CD14-positive monocyte (primary cell): ENCODE measurements around the gene KAZN. TPM values are rescaled to one million over a fixed set of nuclear protein-coding genes. Genes with fewer than 3 reads are reported as not detected.

Experiments used
- DNase-seq, 3 donors: peaks; one replicate each; pipeline ENCODE4 v3.0.0-alpha.2; 2011 to 2022
- H2AFZ ChIP-seq: 2 replicates; pipeline ENCODE4 v1.6.0; 2012; ENCODE audit warnings: mild to moderate bottlenecking, low read depth, low read length, inconsistent platforms; ENCODE audit not compliant: insufficient read depth, poor library complexity, severe bottlenecking
- H3K27ac ChIP-seq, 2 donors: 1 replicate in 1 of 2; 2 replicates in 1 of 2; pipeline ENCODE4 v1.5.1; 2012 to 2013; ENCODE audit warnings: low read length in 2 of 2, control low read depth in 1 of 2, inconsistent platforms in 1 of 2, low read depth in 1 of 2, mild to moderate bottlenecking in 1 of 2
- H3K27me3 ChIP-seq, 2 donors: one replicate each; pipeline versions ENCODE4 v1.6.0 to v1.6.1; 2011 to 2013; ENCODE audit warnings: low read length in 2 of 2; ENCODE audit not compliant: control insufficient read depth in 2 of 2, insufficient read depth in 2 of 2
- H3K36me3 ChIP-seq, 2 donors: replicated peaks in 1 of 2; 1 replicate in 1 of 2; 2 replicates in 1 of 2; pipeline versions ENCODE4 v1.5.1 to v1.6.1; 2012 to 2013; ENCODE audit warnings: low read length in 2 of 2, control low read depth in 1 of 2, inconsistent platforms in 1 of 2, mild to moderate bottlenecking in 1 of 2; ENCODE audit not compliant: insufficient read depth in 2 of 2, control insufficient read depth in 1 of 2
- H3K4me1 ChIP-seq, 2 donors: 1 replicate in 1 of 2; 2 replicates in 1 of 2; pipeline versions ENCODE4 v1.5.1 to v1.6.1; 2012 to 2013; ENCODE audit warnings: low read length in 2 of 2, control low read depth in 1 of 2, inconsistent platforms in 1 of 2, mild to moderate bottlenecking in 1 of 2, moderate library complexity in 1 of 2; ENCODE audit not compliant: insufficient read depth in 2 of 2, control insufficient read depth in 1 of 2
- H3K4me2 ChIP-seq: replicated peaks from 2 replicates; pipeline ENCODE3; 2012; ENCODE audit warnings: low read length, moderate library complexity, mild to moderate bottlenecking; ENCODE audit not compliant: poor library complexity, severe bottlenecking; ENCODE audit errors: extremely low read depth
- H3K4me3 ChIP-seq, 3 experiments: fragments of 200-600 bp in 1 of 3; sonication (generic) in 1 of 3; replicated peaks in 1 of 3; 1 replicate in 2 of 3; 2 replicates in 1 of 3; pipeline ENCODE4 v1.5.1; 2011 to 2013; ENCODE audit warnings: low read length in 3 of 3, mild to moderate bottlenecking in 3 of 3, control low read depth in 2 of 3, low read depth in 2 of 3, inconsistent platforms in 1 of 3, moderate library complexity in 1 of 3
- H3K79me2 ChIP-seq: 2 replicates; pipeline ENCODE4 v1.6.0; 2012; ENCODE audit warnings: mild to moderate bottlenecking, control low read depth, inconsistent platforms, low read length, moderate library complexity; ENCODE audit not compliant: insufficient read depth
- H3K9ac ChIP-seq: 2 replicates; pipeline ENCODE4 v1.6.0; 2017; ENCODE audit warnings: low read length, mild to moderate bottlenecking; ENCODE audit not compliant: insufficient read depth, poor library complexity, severe bottlenecking
- H3K9me3 ChIP-seq, 2 donors: replicated peaks in 1 of 2; 1 replicate in 1 of 2; 2 replicates in 1 of 2; pipeline versions ENCODE4 v1.5.1 to v1.6.1; 2012 to 2013; ENCODE audit warnings: low read length in 2 of 2, control low read depth in 1 of 2; ENCODE audit not compliant: control insufficient read depth in 1 of 2, insufficient read depth in 1 of 2
- H4K20me1 ChIP-seq: 2 replicates; pipeline ENCODE4 v1.6.0; 2012; ENCODE audit warnings: mild to moderate bottlenecking, low read length, control low read depth, moderate library complexity; ENCODE audit not compliant: insufficient read depth
- H3K27ac Mint-ChIP-seq, 7 donors: one replicate each; pipeline ENCODE4 v1.8.0; 2020; ENCODE audit warnings: mild to moderate bottlenecking in 7 of 7, mixed read lengths in 7 of 7, moderate library complexity in 6 of 7, inconsistent platforms in 2 of 7
- H3K27me3 Mint-ChIP-seq, 3 donors: one replicate each; pipeline ENCODE4 v1.8.0; 2021 to 2022; ENCODE audit warnings: low read depth in 3 of 3, mild to moderate bottlenecking in 3 of 3, mixed read lengths in 3 of 3, moderate library complexity in 3 of 3, inconsistent platforms in 1 of 3
- H3K36me3 Mint-ChIP-seq, 2 donors: one replicate each; pipeline ENCODE4 v1.8.0; 2020; ENCODE audit warnings: mixed read lengths in 2 of 2, inconsistent platforms in 1 of 2, mild to moderate bottlenecking in 1 of 2
- H3K4me1 Mint-ChIP-seq: one replicate; pipeline ENCODE4 v1.8.0; 2020; ENCODE audit warnings: mild to moderate bottlenecking, mixed read lengths
- H3K4me3 Mint-ChIP-seq, 2 donors: one replicate each; pipeline ENCODE4 v1.8.0; 2020; ENCODE audit warnings: mild to moderate bottlenecking in 2 of 2, mixed read lengths in 2 of 2, moderate library complexity in 1 of 2
- H3K9me3 Mint-ChIP-seq, 7 donors: one replicate each; pipeline ENCODE4 v1.8.0; 2020 to 2022; ENCODE audit warnings: mixed read lengths in 7 of 7, mild to moderate bottlenecking in 6 of 7, moderate library complexity in 6 of 7, inconsistent platforms in 2 of 7
- WGBS: methylation state at CpG from one replicate; pipeline ENCODE4 v1.1.5; 2013; ENCODE audit warnings: missing lambda C conversion rate; ENCODE audit not compliant: insufficient coverage; 5-methylcytosine and 5-hydroxymethylcytosine counted together
- intact Hi-C, 2 donors: fragments of 100-400 bp; cut with micrococcal nuclease; formaldehyde crosslinking; loops; one replicate each; pipeline versions ENCODE4 v1.15.0 to v1.15.1; 2023
- polyA plus RNA-seq, 3 donors: library from polyadenylated mRNA; depleted of rRNA in 1 of 3; unstranded in 2 of 3; stranded (reverse) in 1 of 3; fragments of 300-500 nt in 2 of 3; fragments of >200 nt in 1 of 3; fragmentation: Illumina TruSeq in 2 of 3; gene quantifications; 1 replicate in 2 of 3; 2 replicates in 1 of 3; pipeline ENCODE4 v1.2.3, GENCODE V29; 2012 to 2021
- TF ChIP-seq, protein P1 (sequence below): fragments of 200-600 bp; IDR thresholded peaks from one replicate; pipeline ENCODE4 v1.8.0; 2022; ENCODE audit warnings: antibody characterized with exemption, mild to moderate bottlenecking

Gene KAZN
- polyA plus RNA-seq, 3 donors = not detected

- H3K4me2 ChIP-seq = no peak overlapping the region
- peaks cover 2% of the 10 kb centered on the region for H3K4me1 Mint-ChIP-seq
- no peak overlapping the region for H3K27ac ChIP-seq
- peaks cover 0 to 3% (median 0%) of the 10 kb centered on the region in 3 donors for H3K27me3 Mint-ChIP-seq
- H3K4me1 ChIP-seq = no peaks in the 10 kb centered on the region
- no peaks in the 10 kb centered on the region for H4K20me1 ChIP-seq
- no peaks in the 10 kb centered on the region for H3K27me3 ChIP-seq
- WGBS = 85% methylated on average over 4 of the region's 6 CpGs
- H2AFZ ChIP-seq = no peak overlapping the region
- H3K79me2 ChIP-seq = no peaks in the 10 kb centered on the region
- TF ChIP-seq, protein P1, sequence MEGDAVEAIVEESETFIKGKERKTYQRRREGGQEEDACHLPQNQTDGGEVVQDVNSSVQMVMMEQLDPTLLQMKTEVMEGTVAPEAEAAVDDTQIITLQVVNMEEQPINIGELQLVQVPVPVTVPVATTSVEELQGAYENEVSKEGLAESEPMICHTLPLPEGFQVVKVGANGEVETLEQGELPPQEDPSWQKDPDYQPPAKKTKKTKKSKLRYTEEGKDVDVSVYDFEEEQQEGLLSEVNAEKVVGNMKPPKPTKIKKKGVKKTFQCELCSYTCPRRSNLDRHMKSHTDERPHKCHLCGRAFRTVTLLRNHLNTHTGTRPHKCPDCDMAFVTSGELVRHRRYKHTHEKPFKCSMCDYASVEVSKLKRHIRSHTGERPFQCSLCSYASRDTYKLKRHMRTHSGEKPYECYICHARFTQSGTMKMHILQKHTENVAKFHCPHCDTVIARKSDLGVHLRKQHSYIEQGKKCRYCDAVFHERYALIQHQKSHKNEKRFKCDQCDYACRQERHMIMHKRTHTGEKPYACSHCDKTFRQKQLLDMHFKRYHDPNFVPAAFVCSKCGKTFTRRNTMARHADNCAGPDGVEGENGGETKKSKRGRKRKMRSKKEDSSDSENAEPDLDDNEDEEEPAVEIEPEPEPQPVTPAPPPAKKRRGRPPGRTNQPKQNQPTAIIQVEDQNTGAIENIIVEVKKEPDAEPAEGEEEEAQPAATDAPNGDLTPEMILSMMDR = no peak
- no peak overlapping the region for H3K9ac ChIP-seq
- H3K9me3 Mint-ChIP-seq = peaks cover 0 to 3% (median 0%) of the 10 kb centered on the region in 7 donors
- H3K36me3 Mint-ChIP-seq = no peaks in the 10 kb centered on the region
- H3K9me3 ChIP-seq = no peaks in the 10 kb centered on the region
- intact Hi-C loops = no loop called here
- no peak overlapping the region for H3K4me3 Mint-ChIP-seq
- no peak for DNase-seq
- H3K4me3 ChIP-seq = no peak overlapping the region
- H3K36me3 ChIP-seq = no peaks in the 10 kb centered on the region
- no peak overlapping the region for H3K27ac Mint-ChIP-seq
Measured at GRCh38 chr1:14666373-14666772, 67.9 kb downstream of the KAZN start.

DNA sequence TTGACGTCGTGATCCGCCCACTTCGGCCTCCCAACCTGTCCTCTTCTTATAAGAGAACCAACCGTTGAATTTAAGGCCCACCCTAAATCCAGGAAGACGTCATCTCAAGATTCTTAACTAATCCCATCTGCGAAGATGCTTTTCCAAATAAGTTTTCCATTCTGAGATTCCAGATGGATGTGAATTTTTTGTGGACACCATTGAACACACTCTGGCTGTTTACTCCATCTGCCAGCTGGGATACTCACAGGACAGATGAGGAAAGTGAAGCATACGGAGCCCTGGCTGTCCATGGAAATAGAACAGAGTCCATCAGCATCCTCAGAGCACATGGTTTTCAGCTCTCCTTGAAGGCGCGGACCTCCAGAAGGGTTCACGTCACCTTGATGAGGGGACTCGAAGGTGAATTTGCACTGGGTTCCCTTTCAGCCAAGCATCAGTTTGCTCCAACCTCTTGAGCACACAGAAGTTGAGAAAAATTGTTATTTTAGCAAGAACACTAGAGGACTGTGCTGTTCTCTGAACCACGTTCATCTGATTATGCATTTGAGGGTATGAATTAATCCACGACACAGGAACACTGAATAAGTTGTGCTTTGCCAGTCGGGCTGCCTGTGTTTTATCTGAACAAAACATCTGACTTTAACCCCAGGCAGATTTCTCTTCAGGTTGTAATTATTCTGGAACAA is 68.6 kb downstream of the KAZN start:
- Histone ChIP-seq H3K4me3 (no peak overlapping the region), H3K36me3 (no peaks in the 10 kb centered on the region), H3K79me2 (no peaks in the 10 kb centered on the region), H3K4me1 (no peaks in the 10 kb centered on the region), H2AFZ (no peak overlapping the region), H3K27ac (no peak overlapping the region), H3K9ac (no peak overlapping the region), H3K9me3 (no peaks in the 10 kb centered on the region), H3K4me2 (no peak overlapping the region), H3K27me3 (no peaks in the 10 kb centered on the region), H4K20me1 (no peaks in the 10 kb centered on the region)
- DNase-seq = no peak
- no peak overlapping the region for H3K4me3 Mint-ChIP-seq
- H3K27ac Mint-ChIP-seq = peak overlapping the region in 2 of 7 donors; percentile 1 to 40
- H3K4me1 Mint-ChIP-seq = peaks cover 2% of the 10 kb centered on the region
- peaks cover 0 to 3% (median 0%) of the 10 kb centered on the region in 3 donors for H3K27me3 Mint-ChIP-seq
- H3K9me3 Mint-ChIP-seq = peaks cover 0 to 3% (median 0%) of the 10 kb centered on the region in 7 donors
- TF ChIP-seq, protein P1 = no peak
- WGBS = 91% methylated on average over 8 of the region's 15 CpGs
- intact Hi-C loops = no loop called here
- no peaks in the 10 kb centered on the region for H3K36me3 Mint-ChIP-seq
